ENCODE data around the gene GBP1.
"Not testable (repeated sequence)": the region's sequence is repeated elsewhere in the genome, so short reads cannot be mapped to it uniquely, and the experiment has no call there.

GBP1 gene

GRCh38 chr1:89051955-89052312 is 13.1 kb downstream of the GBP1 start:
- DNase-seq (ENCODE audit: low spot score): no peak

DNA sequence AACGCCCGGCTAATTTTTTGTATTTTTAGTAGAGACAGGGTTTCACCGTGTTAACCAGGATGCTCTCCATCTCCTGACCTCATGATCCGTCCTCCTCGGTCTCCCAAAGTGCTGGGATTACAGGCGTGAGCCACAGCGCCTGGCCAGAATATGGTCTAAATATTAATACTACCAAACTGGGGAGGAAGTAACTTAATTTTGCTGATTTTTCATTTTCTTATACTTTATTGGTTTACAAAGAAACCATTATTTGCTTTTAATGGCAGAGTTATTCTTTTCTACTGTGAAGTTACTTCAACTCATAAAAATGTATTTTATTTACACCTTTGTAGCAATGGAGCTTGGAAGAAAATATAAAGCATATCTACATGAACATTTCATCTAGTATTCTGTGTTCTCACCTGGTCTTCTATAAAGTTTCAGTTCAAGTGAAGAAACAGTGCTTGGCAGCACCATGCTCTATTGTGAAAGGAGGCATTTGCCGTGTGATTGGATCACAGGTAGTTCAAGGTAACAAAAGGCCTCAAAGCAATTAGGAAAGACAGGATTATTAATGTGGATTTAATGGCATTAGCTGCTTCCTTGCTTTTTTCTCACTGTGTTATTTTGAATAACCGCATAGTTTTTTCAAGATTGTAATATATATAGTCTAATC is 13.6 kb downstream of the GBP1 start:
- DNase-seq (ENCODE audit: low spot score): no peak

- DNase-seq (ENCODE audit: low spot score): no peak
Measured at GRCh38 chr1:89050649-89051033, 14.4 kb downstream of the GBP1 start.

- DNase-seq (ENCODE audit: low spot score): not testable (repeated sequence)
Measured at GRCh38 chr1:89049901-89050648, 14.9 kb downstream of the GBP1 start.

DNA sequence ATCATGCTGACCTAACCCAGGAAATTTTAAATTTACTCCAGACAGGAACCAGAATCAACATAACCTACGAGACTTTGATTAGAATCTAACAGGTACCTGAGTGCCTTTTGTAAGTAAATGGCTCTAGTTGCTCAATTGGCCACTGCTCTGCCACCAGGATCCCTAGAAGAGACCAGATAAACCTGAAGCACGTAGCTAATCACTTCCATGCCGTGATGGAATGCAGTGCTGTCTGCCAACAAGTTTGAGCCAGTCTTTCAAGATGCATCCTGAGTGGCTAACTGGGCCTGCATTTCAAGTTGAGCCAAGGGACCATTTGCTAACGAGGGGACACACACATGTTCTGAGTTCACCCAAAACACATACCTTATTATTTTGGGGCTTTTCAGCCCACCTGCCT is 15.8 kb downstream of the GBP1 start:
- DNase-seq (ENCODE audit: low spot score): not testable (repeated sequence)

- no peak for DNase-seq (ENCODE audit: low spot score)
Measured at GRCh38 chr1:89047734-89048133, 17.3 kb downstream of the GBP1 start.

GRCh38 chr1:89046318-89047183 is 18.5 kb downstream of the GBP1 start:
- not testable (repeated sequence) for DNase-seq (ENCODE audit: low spot score)

DNA sequence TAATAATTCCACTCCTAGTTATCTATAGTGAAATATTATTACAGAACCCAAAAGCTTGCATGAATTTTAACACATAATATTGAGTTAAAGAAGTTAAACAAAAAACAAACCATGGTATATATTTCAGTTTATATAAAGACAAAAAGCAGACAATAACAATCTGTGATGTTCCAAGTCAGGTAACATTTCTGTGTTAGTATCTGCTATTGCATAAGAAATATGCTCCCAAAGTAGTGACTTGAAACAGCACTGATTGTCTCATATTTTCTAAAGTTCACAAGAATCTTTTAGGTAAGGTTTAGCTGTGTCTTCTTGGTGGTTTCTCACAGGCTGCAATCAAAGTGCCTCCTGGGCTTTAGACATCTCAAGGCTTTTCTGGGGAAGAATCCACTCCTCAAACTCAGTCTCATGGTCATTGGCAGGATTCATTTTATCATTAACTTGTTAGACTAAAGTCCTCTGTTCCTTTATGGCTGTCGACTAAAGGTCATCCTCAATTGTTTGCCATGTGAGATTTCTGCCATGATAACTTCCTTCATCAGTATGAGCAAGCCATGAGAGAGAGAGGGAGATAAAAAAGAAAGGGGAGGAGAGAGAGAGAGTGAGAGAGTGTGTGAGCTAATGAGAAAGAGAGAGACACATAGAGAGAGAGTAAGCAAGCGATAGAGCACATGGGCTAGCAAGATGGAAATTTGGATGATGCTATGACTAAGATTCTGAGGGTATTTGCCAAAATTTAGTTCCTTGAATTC is 19.9 kb downstream of the GBP1 start:
- DNase-seq (ENCODE audit: low spot score): no peak

GRCh38 chr1:89043940-89044339 is 21.1 kb downstream of the GBP1 start:
- no peak for DNase-seq (ENCODE audit: low spot score)

GRCh38 chr1:89042491-89042890 is 22.5 kb downstream of the GBP1 start:
- no peak for DNase-seq (ENCODE audit: low spot score)

GRCh38 chr1:89041721-89042120 is 23.3 kb downstream of the GBP1 start:
- DNase-seq (ENCODE audit: low spot score): no peak

DNA sequence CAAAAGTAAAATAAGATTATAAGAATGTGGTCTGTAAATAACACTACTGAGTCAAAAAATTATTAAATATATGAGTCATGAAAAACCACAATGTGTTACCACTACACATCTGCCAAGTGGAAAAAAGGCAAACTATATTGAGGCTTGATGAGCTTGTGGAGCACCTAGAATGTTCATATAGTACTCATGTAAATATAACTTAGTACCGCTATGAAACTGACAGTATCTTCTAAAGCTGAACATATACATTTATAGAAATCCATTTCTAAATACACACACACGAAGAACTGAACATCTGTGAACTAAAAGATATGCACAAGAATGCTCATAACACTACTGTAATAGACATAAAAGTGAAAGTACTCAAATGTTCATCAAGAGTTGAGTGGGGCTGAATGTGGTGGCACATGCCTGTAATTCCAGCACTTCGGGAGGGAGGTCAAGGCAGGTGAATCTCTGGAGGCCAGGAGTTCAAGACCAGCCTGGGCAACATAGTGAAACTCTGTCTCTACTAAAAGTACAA is 23.8 kb downstream of the GBP1 start:
- DNase-seq (ENCODE audit: low spot score): no peak

- no peak for DNase-seq (ENCODE audit: low spot score)
Measured at GRCh38 chr1:89040315-89040626, 24.7 kb downstream of the GBP1 start.

GRCh38 chr1:89037186-89037585 is 27.8 kb downstream of the GBP1 start:
- no peak for DNase-seq (ENCODE audit: low spot score)

DNA sequence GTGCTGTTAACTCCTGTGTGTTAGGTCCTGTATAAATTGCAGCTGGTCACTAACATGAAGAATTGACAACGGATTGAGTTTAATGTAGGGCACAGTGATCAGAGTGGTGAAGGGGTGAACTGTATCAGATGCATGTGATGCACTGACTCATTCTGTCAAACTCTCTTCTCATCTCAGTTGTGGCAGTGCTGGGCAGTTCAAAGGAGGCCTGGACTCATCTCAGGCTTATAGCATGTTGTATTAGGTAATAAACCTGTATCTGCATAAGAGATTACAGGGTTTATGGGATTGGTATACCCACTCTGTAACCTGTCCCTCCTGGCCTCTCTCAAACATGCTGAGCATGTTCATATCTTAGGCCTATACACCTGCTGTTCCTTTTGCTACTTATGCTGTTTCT is 29.9 kb downstream of the GBP1 start:
- DNase-seq (ENCODE audit: low spot score): no peak

DNA sequence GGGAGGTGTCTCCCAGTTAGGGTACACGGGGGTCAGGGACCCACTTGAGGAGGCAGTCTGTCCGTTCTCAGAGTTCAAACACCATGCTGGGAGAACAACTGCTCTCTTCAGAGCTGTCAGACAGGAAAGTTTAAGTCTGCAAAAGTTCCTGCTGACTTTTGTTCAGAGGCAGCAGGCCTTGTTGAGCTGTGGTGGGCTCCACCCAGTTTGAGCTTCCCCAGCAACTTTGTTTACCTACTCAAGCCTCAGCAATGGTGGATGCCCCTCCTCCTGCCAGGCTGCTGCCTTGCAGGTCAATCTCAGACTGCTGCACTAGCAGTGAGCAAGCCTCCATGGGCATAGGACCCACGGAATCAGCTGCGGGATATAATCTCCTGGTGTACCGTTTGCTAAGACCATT is 31.0 kb downstream of the GBP1 start:
- DNase-seq (ENCODE audit: low spot score): not testable (repeated sequence)

- not testable (repeated sequence) for DNase-seq (ENCODE audit: low spot score)
Measured at GRCh38 chr1:89029051-89029450, 36.0 kb downstream of the GBP1 start.

- DNase-seq (ENCODE audit: low spot score): no peak
Measured at GRCh38 chr1:89025928-89026327, 39.1 kb downstream of the GBP1 start.

DNA sequence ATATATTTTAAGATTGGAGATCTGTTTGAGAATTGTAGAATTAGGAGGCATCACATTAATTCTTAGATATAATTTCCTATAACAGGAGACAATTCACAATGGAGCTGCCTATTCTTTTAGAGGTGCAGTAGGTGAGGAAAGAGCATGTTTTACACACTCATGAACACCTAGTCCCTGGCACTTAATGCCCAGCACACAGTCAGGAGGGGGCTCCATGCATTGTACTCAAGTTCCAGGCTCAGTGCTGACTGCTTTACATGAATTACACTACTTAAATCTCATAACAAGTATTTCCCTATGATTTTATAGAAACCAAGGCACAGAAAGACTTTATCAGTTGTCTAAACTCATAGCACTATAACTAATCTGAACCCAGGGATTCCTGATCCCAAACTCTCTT is 42.0 kb downstream of the GBP1 start:
- DNase-seq (ENCODE audit: low spot score): no peak

DNA sequence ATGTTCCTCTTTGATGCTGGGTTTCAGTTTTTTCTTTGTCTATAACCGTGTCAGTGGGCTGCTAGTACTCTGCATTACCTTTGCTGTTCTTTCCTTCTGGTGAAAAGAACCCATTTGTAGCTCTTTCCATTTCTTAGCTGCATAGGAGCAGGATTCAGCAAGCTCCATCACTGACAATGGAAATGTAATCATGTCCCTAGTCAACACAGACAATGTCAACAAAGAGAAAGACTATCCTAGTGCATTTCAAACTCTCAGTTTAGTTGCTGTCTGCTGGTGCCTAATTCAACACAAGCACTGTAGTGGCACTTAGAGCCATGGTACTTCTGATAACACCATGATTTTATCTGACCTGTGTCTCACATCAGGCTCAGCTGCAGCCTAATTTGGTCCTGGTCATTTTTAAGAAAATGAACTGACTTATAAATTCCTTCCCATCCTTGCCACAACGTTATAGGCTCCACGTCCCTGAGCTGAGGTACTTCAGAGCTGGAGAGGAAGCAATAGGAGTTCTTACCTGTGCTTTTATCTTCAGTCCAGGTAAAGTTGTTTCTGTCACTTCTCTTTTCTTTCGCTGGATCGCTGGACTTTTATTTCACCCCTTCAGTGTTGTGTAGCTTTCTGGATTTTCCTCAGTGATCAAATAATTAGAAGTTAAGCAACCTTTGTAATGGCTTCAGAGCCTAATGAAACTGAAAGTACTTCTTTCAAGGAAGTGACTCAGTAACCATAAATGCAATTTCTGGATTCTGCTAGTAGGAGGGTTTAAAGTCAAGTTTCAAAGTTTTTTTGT is 42.6 kb downstream of the GBP1 start, which contains the start of gene GBP3:
GBP3 (minus strand) TSS at position 700 of the 793 bp plus-strand sequence. CDS start 2,145 bp downstream, outside the sequence.
- peak; percentile 33 for DNase-seq (ENCODE audit: low spot score)

- DNase-seq (ENCODE audit: low spot score): not testable (repeated sequence)
Measured at GRCh38 chr1:89018318-89018717, 46.7 kb downstream of the GBP1 start.

Measured in AG08396 (cell line).